HepG2 (cell line): ENCODE measurements around the gene KLF18. TPM values are rescaled to one million over a fixed set of nuclear protein-coding genes. Genes with fewer than 3 reads are reported as not detected.

Source experiments
- ATAC-seq: fragments of 200-7000 bp; cut with Tn5 transposase; 3 replicates; pipeline ENCODE4 v1.9.1; 2020; ENCODE audit warnings: mild to moderate bottlenecking, moderate library complexity
- BruUV-seq: library from RNA; stranded (reverse); fragments of 400-500 nt; replicated peaks from 2 replicates; lab custom pipeline; 2021; lab: Mats Ljungman, UMichigan
- CTCF ChIA-PET: fragments of 300-600 bp; formaldehyde crosslinking; extraction: SDS; loops from one replicate; lab custom pipeline; 2021; ENCODE audit warnings: low total read pairs, inconsistent platforms, low intra/inter-chr PET ratio; lab: Yijun Ruan, JAX
- POLR2A ChIA-PET: fragments of 350-600 bp; sonication (Branson Sonifier 250); formaldehyde crosslinking; loops from one replicate; lab custom pipeline; 2020; ENCODE audit warnings: antibody characterized with exemption, inconsistent platforms; lab: Yijun Ruan, JAX
- DNase-seq: peaks from one replicate; pipeline ENCODE4 v3.0.0-alpha.2; 2015; ENCODE audit warnings: low spot score
- FAIRE-seq: peaks from 3 replicates; lab custom pipeline; 2011; peaks lifted over from hg19 to GRCh38; lab: Jason Lieb, UNC
- H2AFZ ChIP-seq: one replicate; pipeline ENCODE4 v1.6.1; 2011; ENCODE audit warnings: low read length, inconsistent platforms
- H3K27ac ChIP-seq: fragments of 300-600 bp; 3 replicates; pipeline ENCODE4 v1.8.0; 2011; ENCODE audit warnings: mixed run types, mild to moderate bottlenecking, mixed read lengths, low read length, inconsistent platforms; ENCODE audit not compliant: insufficient read depth; ENCODE audit errors: extremely low read length
- H3K27me3 ChIP-seq, 2 experiments: fragments of 200-600 bp in 1 of 2; 2 replicates in 1 of 2; 3 replicates in 1 of 2; pipeline versions ENCODE4 v1.6.0 to v1.8.0; 2011; ENCODE audit warnings: low read length in 2 of 2, mild to moderate bottlenecking in 2 of 2, moderate library complexity in 2 of 2, inconsistent platforms in 1 of 2; ENCODE audit not compliant: insufficient read depth in 2 of 2, control insufficient read depth in 1 of 2
- H3K36me3 ChIP-seq, 2 experiments: fragments of 200-600 bp in 1 of 2; replicated peaks in 1 of 2; 2 replicates in 1 of 2; 3 replicates in 1 of 2; pipeline versions ENCODE4 v1.5.1 to v1.8.0; 2011; ENCODE audit warnings: low read length in 2 of 2, inconsistent platforms in 1 of 2; ENCODE audit not compliant: insufficient read depth in 2 of 2, control insufficient read depth in 1 of 2
- H3K4me1 ChIP-seq: 2 replicates; pipeline ENCODE4 v1.5.1; 2012; ENCODE audit warnings: low read length, inconsistent platforms; ENCODE audit not compliant: insufficient read depth
- H3K4me2 ChIP-seq: 2 replicates; pipeline ENCODE4 v1.6.0; 2011; ENCODE audit warnings: low read depth, low read length, inconsistent platforms
- H3K4me3 ChIP-seq, 3 experiments: fragments of 200-600 bp in 1 of 3; sonication (generic), shearing (Covaris generic) in 1 of 3; replicated peaks in 1 of 3; 2 replicates each; pipeline ENCODE4 v1.5.1; 2011 to 2016; ENCODE audit warnings: low read length in 3 of 3, inconsistent platforms in 2 of 3, low read depth in 2 of 3, mild to moderate bottlenecking in 2 of 3, control low read depth in 1 of 3, mixed read lengths in 1 of 3; ENCODE audit not compliant: insufficient read depth in 1 of 3
- H3K79me2 ChIP-seq: one replicate; pipeline ENCODE4 v1.6.1; 2011; ENCODE audit warnings: low read length, inconsistent platforms; ENCODE audit not compliant: insufficient read depth
- H3K9ac ChIP-seq: 2 replicates; pipeline ENCODE4 v1.6.0; 2011; ENCODE audit warnings: mild to moderate bottlenecking, low read depth, low read length, inconsistent platforms; ENCODE audit not compliant: insufficient read depth
- H3K9me3 ChIP-seq: 2 replicates; pipeline ENCODE4 v1.5.1; 2012; ENCODE audit warnings: mild to moderate bottlenecking, low read length
- H4K20me1 ChIP-seq: 2 replicates; pipeline ENCODE4 v1.6.0; 2011; ENCODE audit warnings: inconsistent platforms, mild to moderate bottlenecking, low read length, moderate library complexity; ENCODE audit not compliant: insufficient read depth
- ADNP ChIP-seq: sonication (generic); formaldehyde crosslinking; IDR thresholded peaks from 2 replicates; pipeline ENCODE4 v1.4.0; 2020; ENCODE audit warnings: missing genetic modification reagents
- ESRRA ChIP-seq: sonication (generic); formaldehyde crosslinking; IDR thresholded peaks from 2 replicates; pipeline ENCODE4 v1.5.1; 2020; ENCODE audit warnings: mild to moderate bottlenecking, low read depth, missing genetic modification reagents
- FOXJ3 ChIP-seq: sonication (generic); formaldehyde crosslinking; IDR thresholded peaks from 2 replicates; pipeline ENCODE4 v1.4.0; 2020; ENCODE audit warnings: missing genetic modification reagents, mild to moderate bottlenecking, borderline replicate concordance
- FOXO4 ChIP-seq: sonication (generic); formaldehyde crosslinking; conservative IDR thresholded peaks from 2 replicates; pipeline ENCODE4 v1.8.1; 2023; ENCODE audit warnings: missing genetic modification reagents
- HNRNPH1 ChIP-seq: fragments of 200-400 bp; formaldehyde crosslinking; optimal IDR thresholded peaks from 2 replicates; pipeline ENCODE3; 2017; ENCODE audit warnings: mild to moderate bottlenecking, low read depth, low read length
- RBAK ChIP-seq: sonication (generic); formaldehyde crosslinking; IDR thresholded peaks from 2 replicates; pipeline ENCODE4 v1.5.1; 2020; ENCODE audit warnings: mild to moderate bottlenecking, missing genetic modification reagents
- REST ChIP-seq, 2 experiments: IDR thresholded peaks; 2 replicates each; pipeline ENCODE4 v1.6.1; 2011 to 2012; ENCODE audit warnings: low read length in 2 of 2, borderline replicate concordance in 1 of 2, low read depth in 1 of 2, mild to moderate bottlenecking in 1 of 2, moderate library complexity in 1 of 2
- RNF2 ChIP-seq: fragments of 450-650 bp; conservative IDR thresholded peaks from 2 replicates; pipeline ENCODE4 v1.6.1; 2016; ENCODE audit warnings: low read depth
- SKI ChIP-seq: fragments of 450-650 bp; IDR thresholded peaks from one replicate; pipeline ENCODE4 v1.6.1; 2018; ENCODE audit warnings: mild to moderate bottlenecking; ENCODE audit not compliant: partially characterized antibody
- ZNF510 ChIP-seq: sonication (generic); formaldehyde crosslinking; IDR thresholded peaks from 2 replicates; pipeline ENCODE4 v1.4.0; 2020; ENCODE audit warnings: low read depth, mild to moderate bottlenecking, missing genetic modification reagents
- WGBS: methylation state at CpG from one replicate; pipeline ENCODE4 v1.1.6; 2017; ENCODE audit warnings: low lambda C conversion rate; 5-methylcytosine and 5-hydroxymethylcytosine counted together
- in situ Hi-C: cut with HindIII; loops from 2 replicates; pipeline ENCODE4 v1.10.0; 2017; ENCODE audit warnings: low pct_unique_long_range_greater_than_20kb; ENCODE audit not compliant: extremely low pct_ligation_motif_present
- intact Hi-C: fragments of 100-400 bp; cut with micrococcal nuclease; formaldehyde crosslinking; loops from one replicate; pipeline ENCODE4 v1.10.0; 2022; ENCODE audit not compliant: unreplicated experiment
- polyA plus RNA-seq, 8 experiments: library from polyadenylated mRNA; depleted of rRNA in 3 of 8; stranded (reverse) in 7 of 8; unstranded in 1 of 8; fragments of >200 nt; fragmentation: Illumina TruSeq in 4 of 8; extraction: Trizol in 4 of 8; gene quantifications; 2 replicates each; pipeline versions ENCODE4 v1.2.1 to v1.2.3, GENCODE V29; 2011 to 2016; ENCODE audit warnings: low read depth in 4 of 8, missing spikeins in 1 of 8, mixed read lengths in 1 of 8; ENCODE audit not compliant: insufficient read depth in 1 of 8
- total RNA-seq, 5 experiments: library from RNA; depleted of rRNA; stranded (reverse); fragments of >200 nt; fragmentation: Illumina TruSeq; extraction: Trizol; gene quantifications; 2 replicates each; pipeline ENCODE4 v1.2.3, GENCODE V29; 2016; ENCODE audit warnings: low read depth in 1 of 5
- TF ChIP-seq, protein P1 (sequence below): sonication (generic); formaldehyde crosslinking; IDR thresholded peaks from 2 replicates; pipeline ENCODE4 v1.4.0; 2020; ENCODE audit warnings: missing genetic modification reagents
- TF ChIP-seq, protein P2 (sequence below): sonication (generic); formaldehyde crosslinking; IDR thresholded peaks from 2 replicates; pipeline ENCODE4 v1.5.0; 2020; ENCODE audit warnings: mild to moderate bottlenecking, missing genetic modification reagents

KLF18 gene
- total and polyA plus RNA-seq, 2 of the 13 experiments (the other 11 are each of a cell fraction or from before 2014, with no cell fraction given) = not detected

GRCh38 chr1:44152692-44153091 is 11.3 kb upstream of the KLF18 start (continued):
- no peak for TF ChIP-seq REST (IDR thresholded peaks at IDR 0.05; ENCODE audit: borderline replicate concordance in 1 of 2, low read depth in 1 of 2, low read length in 2 of 2)
- TF ChIP-seq, all 625 proteins: peak for 0

DNA sequence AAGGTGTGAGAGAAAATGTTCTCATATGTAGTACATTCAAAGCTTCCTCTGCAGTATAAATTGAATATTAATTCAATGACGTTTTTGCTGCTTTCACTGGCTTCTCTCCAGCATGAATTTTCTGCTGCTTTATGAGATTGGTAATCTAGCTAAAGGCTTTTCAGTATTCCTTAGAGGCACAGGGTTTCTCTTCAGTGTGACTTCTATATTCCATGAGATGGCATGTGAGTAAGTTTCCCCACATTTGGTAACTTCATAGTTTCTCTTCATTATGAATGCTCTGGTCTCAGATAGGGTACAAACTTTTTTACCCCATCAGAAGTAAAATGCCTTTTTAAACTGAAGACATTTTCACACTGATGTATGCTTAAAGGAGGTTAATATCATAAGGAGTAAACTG is 10.4 kb upstream of the KLF18 start:
- 4% methylated on average over 1 of the region's 1 CpG for WGBS
- H3K4me2 ChIP-seq = no peak overlapping the region
- intact Hi-C loops (no loop called here), in situ Hi-C loops (no loop called here)
- POLR2A ChIA-PET = no interaction called here
- FAIRE-seq (no peak), ATAC-seq (no peak), DNase-seq (no peak)
- no peaks in the 10 kb centered on the region for H3K4me1 ChIP-seq
- CTCF ChIA-PET = no interaction called here
- no peaks in the 10 kb centered on the region for H3K36me3 ChIP-seq
- peaks cover 0 to 24% of the 10 kb centered on the region in 2 experiments; a peak in 2 of 5 replicates for H3K27me3 ChIP-seq
- no peak overlapping the region for H2AFZ ChIP-seq
- no peak overlapping the region for H3K4me3 ChIP-seq
- no peak overlapping the region for H3K9ac ChIP-seq
- no peaks in the 10 kb centered on the region for H4K20me1 ChIP-seq
- no TSS peak for BruUV-seq
- H3K79me2 ChIP-seq = no peaks in the 10 kb centered on the region
- H3K9me3 ChIP-seq = no peaks in the 10 kb centered on the region
- no peak overlapping the region for H3K27ac ChIP-seq
- TF ChIP-seq FOXJ3 = no peak
- TF ChIP-seq, protein P1, sequence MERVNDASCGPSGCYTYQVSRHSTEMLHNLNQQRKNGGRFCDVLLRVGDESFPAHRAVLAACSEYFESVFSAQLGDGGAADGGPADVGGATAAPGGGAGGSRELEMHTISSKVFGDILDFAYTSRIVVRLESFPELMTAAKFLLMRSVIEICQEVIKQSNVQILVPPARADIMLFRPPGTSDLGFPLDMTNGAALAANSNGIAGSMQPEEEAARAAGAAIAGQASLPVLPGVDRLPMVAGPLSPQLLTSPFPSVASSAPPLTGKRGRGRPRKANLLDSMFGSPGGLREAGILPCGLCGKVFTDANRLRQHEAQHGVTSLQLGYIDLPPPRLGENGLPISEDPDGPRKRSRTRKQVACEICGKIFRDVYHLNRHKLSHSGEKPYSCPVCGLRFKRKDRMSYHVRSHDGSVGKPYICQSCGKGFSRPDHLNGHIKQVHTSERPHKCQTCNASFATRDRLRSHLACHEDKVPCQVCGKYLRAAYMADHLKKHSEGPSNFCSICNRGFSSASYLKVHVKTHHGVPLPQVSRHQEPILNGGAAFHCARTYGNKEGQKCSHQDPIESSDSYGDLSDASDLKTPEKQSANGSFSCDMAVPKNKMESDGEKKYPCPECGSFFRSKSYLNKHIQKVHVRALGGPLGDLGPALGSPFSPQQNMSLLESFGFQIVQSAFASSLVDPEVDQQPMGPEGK (CRISPR knock-in tag) = no peak
- TF ChIP-seq, protein P2, sequence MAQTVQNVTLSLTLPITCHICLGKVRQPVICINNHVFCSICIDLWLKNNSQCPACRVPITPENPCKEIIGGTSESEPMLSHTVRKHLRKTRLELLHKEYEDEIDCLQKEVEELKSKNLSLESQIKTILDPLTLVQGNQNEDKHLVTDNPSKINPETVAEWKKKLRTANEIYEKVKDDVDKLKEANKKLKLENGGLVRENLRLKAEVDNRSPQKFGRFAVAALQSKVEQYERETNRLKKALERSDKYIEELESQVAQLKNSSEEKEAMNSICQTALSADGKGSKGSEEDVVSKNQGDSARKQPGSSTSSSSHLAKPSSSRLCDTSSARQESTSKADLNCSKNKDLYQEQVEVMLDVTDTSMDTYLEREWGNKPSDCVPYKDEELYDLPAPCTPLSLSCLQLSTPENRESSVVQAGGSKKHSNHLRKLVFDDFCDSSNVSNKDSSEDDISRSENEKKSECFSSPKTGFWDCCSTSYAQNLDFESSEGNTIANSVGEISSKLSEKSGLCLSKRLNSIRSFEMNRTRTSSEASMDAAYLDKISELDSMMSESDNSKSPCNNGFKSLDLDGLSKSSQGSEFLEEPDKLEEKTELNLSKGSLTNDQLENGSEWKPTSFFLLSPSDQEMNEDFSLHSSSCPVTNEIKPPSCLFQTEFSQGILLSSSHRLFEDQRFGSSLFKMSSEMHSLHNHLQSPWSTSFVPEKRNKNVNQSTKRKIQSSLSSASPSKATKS (CRISPR knock-in tag) = no peak
- no peak for TF ChIP-seq RNF2
- no peak for TF ChIP-seq ESRRA (CRISPR knock-in tag)
- no peak for TF ChIP-seq HNRNPH1
- TF ChIP-seq SKI = no peak
- no peak for TF ChIP-seq FOXO4
- TF ChIP-seq RBAK (CRISPR knock-in tag) = no peak
- TF ChIP-seq ZNF510 (CRISPR knock-in tag) = no peak
- TF ChIP-seq ADNP (CRISPR knock-in tag) = no peak
